Stimulated activated CD4-positive, alpha-beta T cell treated with anti-CD3 and anti-CD28 coated beads, Interleukin-2, amount 100 ng/mL, for 48 hours (primary cell): ENCODE data around the gene RASSF6.
"Not testable (repeated sequence)": the region's sequence is repeated elsewhere in the genome, so short reads cannot be mapped to it uniquely, and the experiment has no call there.

ENCODE experiments used
- DNase-seq, 2 donors: peaks; one replicate each; pipeline ENCODE4 v3.0.0-alpha.2; 2020

Gene RASSF6

DNA sequence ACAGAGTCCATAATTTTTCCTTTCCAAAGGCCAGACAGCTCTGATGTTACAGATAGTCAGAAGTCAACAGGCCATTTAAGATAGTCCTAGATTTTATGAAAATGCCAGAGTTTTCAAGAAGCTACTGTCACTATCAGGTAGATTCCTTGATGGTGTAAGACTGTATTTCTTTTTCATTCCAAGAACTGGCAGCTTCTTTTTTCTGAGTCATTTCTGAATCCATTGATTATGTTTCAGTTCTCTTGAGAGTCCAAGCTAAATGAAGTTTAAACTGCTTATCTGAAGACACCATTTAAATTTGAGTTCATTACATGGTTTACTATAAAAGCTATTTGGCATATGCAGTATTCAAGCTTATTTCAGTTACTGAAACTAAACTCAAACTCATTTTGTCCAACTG, 44.6 kb downstream of the RASSF6 start:
- no peak for DNase-seq

DNA sequence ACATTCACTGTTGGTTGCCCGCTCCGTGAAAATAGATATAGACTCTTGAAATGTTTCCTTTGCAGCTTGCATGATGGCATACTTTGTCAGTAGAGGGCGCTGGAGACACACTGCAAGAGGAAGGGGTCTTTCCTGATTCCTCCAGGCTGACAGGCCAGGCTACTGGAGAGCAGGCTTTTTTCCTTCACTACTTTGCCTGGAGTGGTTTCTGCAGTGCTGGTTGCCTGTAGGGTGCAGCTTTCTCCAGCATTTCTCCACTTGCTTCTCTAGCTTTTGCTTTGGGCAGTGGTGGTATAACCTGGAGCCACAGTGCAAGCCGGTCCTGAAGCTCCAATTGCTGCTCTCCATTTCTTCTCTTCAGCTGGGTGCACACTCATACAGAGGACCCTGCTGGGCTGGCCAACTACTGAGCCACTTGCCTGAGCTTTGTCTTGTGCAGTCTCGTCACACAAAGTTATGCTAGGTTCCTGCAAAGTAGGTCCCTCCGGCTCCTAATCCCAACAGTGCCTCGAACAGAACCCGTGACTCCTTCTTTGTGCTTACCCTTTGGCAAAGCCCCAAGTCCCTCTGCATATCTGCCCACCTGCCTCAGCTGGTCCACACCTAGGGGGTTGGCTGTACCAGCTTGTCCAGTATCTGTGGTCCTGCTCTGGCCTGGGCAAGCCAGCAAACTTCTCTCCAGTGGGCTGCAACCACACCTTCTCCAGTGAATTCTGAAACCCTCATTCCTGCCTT, 46.3 kb downstream of the RASSF6 start:
- DNase-seq, result peak; percentile 3 to 4

DNA sequence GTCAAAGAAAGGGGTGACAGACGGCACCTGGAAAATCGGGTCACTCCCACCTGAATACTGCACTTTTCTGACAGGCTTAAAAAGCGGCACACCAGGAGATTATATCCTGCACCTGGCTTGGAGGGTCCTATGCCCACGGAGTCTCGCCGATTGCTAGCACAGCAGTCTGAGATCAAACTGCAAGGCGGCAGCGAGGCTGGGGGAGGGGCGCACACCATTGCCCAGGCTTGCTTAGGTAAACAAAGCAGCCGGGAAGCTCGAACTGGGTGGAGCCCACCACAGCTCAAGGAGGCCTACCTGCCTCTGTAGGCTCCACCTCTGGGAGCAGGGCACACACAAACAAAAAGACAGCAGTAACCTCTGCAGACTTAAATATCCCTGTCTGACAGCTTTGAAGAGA, 69.4 kb downstream of the RASSF6 start:
- not testable (repeated sequence) for DNase-seq

DNA sequence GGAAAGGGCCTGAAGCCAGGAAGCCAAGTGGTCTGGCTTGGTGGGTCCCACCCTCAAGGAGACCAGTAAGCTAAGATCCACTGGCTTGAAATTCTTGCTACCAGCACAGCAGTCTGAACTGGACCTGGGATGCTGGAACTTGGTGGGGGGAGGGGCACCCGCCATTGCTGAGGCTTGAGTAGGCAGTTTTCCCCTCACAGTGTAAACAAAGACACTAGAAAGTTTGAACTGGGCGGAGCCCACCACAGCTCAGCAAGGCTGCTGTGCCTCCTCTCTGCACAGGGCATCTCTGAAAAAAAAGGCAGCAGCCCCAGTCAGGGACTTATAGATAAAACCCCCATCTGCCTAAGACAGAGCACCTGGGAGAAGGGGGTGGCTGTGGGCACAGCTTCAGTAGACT, 75.6 kb downstream of the RASSF6 start:
- no peak for DNase-seq

DNA sequence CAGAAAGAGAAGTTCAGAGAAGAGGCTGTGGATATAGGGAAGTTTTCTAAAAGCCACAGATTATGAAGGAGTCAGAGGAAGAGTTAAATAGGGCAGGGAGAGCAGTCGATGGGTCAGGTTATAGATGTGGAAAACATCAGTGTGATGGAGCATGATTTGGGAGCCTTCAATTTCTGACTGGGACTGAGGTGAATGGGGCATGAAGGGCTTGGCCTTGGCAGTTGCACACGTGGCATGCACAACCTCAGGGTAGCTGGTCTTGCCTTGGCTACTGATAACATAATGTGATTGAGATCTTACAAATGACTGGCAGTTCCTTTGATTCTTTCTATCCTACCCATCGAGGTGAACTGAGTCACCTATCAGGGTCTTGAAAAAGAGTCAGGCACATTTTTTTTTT, 79.0 kb downstream of the RASSF6 start:
- no peak for DNase-seq

DNA sequence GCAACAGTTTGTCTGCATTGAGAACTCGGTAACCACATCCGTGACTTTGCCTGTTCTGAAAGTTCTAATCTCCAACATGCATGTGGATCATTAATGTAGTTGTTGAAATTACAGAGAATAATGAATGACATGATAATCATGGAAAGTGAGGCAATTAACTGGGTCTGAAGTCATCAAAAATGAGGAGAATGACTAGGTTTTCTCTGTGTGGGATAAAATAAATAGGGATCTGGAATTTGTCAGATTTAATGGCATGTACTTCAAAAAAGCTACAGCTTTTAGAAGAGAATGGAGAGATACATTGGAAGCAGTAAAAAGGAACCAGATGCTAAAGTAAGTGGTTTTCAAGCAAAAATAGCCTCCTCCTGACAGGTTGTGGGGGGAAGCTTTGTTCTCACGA, 79.4 kb downstream of the RASSF6 start:
- no peak for DNase-seq

DNA sequence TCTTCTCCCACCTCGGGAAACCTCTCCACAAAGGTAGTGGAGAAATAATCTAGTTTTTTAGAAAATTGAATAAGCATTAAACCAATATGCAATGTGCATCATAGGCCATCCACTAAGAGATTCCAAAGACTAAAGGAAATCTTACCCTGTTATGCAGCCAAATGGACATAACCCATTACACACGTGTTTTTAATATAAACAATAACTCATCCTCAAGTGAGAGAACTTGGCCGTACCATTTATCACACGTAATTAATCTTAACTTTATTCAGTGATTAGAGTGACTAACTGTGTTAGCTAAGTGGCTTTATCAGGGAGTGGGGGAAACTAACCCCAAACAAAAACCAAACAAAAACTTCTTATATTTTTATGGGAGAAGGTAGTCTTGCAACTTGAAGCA, 80.8 kb downstream of the RASSF6 start:
- DNase-seq, result no peak

DNA sequence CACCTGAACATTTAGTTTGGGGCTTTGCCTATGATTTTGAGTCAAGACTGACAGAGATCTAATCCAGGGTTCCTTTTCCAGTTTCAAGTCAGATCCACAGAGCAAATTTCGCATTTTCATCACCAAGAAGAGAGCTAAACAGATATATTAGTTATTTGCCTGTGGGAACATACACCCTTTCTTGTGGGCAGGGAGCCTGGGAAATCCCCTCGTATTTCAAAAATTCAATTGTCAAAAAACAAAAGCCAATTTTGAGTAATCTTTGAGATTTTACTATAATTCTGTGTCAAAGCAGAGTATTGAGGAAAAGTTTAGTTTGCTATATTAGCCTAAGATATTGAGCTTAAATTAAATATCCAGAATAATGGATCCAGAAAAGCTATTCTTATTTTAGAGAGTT, 82.1 kb downstream of the RASSF6 start:
- no peak for DNase-seq

DNA sequence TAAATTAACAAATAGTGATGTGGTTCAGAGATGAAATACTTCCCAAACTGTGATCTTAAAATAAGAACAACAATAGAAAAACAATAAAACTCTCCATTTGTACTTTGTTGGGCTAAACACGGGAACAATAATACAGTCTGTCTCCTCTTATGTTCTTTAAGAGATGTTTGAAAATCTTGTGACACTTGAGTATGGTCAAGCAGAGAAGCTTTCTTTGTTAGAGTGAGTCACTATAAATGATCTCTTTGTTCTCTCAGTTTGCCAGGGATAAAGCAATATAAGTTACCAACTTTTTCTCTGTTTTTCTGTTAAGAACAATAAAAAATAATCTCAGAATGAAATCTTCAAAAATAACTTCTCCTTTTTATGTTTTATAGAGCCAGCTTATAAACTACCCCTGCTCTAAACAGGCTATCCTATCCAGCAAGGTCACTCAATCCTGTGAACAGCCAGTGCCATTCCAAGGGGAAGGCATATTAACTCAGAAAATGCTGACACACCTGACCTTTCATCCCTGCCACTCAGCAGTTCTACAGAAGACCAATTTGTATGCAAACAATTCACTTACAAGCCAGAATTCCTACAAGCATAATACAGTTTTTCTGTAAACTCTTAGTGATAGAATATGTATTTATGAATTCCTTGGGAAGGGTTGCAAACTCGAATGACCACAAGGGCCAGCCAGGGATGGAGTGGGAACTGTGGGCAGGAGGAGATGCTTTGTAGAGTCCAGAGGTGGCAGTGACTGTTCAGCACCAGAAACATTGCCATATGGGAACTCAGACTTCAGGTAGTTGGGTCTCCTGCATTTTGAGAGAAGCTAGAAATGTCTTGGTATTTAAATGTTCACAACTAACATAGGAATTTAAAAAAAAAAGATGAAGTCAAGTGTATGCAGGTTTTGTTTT, 86.5 kb downstream of the RASSF6 start:
- DNase-seq, result no peak

DNA sequence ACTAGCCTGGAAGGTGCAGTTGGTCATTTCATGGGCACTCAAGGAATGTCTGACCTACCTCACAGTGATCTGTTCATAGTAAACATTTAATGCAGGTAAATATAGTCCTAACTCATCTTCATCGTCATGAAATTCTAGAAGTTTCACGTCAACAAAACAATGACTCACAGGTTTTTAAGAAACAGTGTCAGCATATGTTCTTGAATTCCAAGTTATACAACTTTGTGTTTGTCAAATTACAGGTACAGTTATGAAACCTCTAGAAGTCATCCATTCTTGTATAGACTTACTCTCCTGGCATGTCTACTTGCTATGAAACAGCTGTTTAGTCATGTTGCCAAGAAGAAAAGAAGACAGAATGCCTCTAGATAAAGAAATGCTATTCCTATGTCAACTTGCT, 92.1 kb downstream of the RASSF6 start:
- no peak for DNase-seq

DNA sequence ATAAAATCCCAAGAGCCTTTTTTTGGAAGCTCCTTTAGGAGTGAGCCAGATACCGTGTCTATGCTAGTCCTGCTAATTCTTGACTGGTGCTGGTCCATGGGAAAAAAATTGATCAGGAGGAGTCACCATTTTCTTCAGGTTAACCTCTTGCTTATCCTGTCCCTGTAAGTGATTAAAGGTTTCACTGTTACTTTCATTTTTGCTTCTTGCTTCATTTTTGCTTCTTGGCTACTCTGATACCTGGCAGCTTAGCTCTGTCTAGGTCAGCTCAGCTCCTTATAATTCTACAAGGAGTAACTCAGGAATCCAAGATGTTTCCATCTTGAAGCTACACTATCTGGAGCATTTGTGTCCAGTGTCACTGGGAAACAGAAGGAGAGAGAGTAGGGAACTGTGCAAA, 93.0 kb downstream of the RASSF6 start:
- DNase-seq, result no peak

DNA sequence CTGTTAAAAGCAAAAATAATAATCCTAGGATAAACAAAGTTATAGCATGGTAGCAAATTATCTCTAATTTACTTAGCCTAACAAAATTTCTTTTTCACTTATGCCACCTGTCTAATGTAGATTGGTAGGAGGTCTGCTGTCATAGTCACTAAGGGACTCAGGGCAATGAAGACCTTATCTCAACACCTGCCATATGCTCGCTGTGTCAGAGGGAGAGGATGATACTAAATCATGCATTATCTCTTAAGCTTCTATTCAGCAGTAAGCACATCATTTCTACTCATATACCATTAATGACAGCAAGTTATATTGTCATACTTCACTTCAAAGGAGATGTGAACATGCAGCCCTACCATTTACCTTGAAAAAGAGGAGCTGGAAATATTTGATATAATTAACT, 94.6 kb downstream of the RASSF6 start:
- no peak for DNase-seq

DNA sequence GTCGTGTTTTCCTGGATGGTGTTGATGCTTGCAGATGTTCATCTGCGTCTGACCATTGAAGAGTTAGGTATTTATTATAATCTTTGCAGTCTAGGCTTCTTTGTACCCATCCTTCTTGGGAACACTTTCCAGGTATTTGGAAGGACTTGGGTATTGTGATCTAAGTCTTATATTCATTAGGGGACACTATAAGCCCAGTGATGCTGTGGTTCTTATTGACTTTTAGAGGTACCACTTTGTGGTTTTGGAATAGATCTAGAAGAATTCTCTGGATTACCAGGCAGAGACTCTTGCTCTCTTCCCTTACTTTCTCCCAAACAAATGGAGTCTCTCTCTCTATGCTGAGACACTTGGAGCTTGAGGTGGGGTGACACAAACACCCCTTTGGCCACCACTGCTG, 97.1 kb downstream of the RASSF6 start:
- no peak for DNase-seq
